Adrenal gland (tissue), 12 donors: Measurements from ENCODE around the gene MAD1L1. TPM values are rescaled to one million over a fixed set of nuclear protein-coding genes. Genes with fewer than 3 reads are reported as not detected.

Experiments used
- DNase-seq, 7 donors: peaks; one replicate each; pipeline ENCODE4 v3.0.0-alpha.2; 2019 to 2020
- H3K27ac ChIP-seq, 5 donors: fragments of 200-600 bp; sonication (generic) in 4 of 5; 1 replicate in 3 of 5; 2 replicates in 2 of 5; pipeline versions ENCODE4 v1.5.1 to v1.8.0; 2016 to 2020; ENCODE audit warnings: mild to moderate bottlenecking in 1 of 5
- H3K27me3 ChIP-seq: fragments of 200-600 bp; 2 replicates; pipeline ENCODE4 v1.8.0; 2021
- H3K36me3 ChIP-seq, 2 donors: fragments of 200-600 bp; replicated peaks in 1 of 2; 1 replicate in 1 of 2; 2 replicates in 1 of 2; pipeline versions ENCODE4 v1.5.1 to v1.8.0; 2018 to 2022
- H3K4me1 ChIP-seq, 2 donors: fragments of 200-600 bp; replicated peaks in 1 of 2; 1 replicate in 1 of 2; 2 replicates in 1 of 2; pipeline versions ENCODE4 v1.5.1 to v1.8.0; 2018 to 2021
- H3K4me3 ChIP-seq, 4 donors: fragments of 200-600 bp; sonication (generic) in 3 of 4; one replicate each; pipeline ENCODE4 v1.5.1; 2016 to 2018
- H3K9me3 ChIP-seq, 3 donors: fragments of 200-600 bp; sonication (generic) in 1 of 3; replicated peaks in 1 of 3; 1 replicate in 2 of 3; 2 replicates in 1 of 3; pipeline versions ENCODE4 v1.5.1 to v1.8.0; 2016 to 2021
- POLR2A ChIP-seq, 2 donors: fragments of 450-650 bp; IDR thresholded peaks; one replicate each; pipeline ENCODE4 v1.6.1; 2017; ENCODE audit warnings: antibody characterized with exemption in 2 of 2, mild to moderate bottlenecking in 2 of 2, moderate library complexity in 1 of 2
- WGBS, 4 donors: extraction: QIAGEN DNeasy Blood & Tissue Kit in 2 of 4; methylation state at CpG; one replicate each; pipeline versions ENCODE4 v1.1.5 to v1.1.7; 2013 to 2017; 5-methylcytosine and 5-hydroxymethylcytosine counted together
- intact Hi-C, 2 donors: fragments of 100-400 bp; cut with DNase I; formaldehyde crosslinking; loops; one replicate each; pipeline versions ENCODE4 v1.14.1 to v1.15.0; 2022 to 2023
- polyA plus RNA-seq, 3 donors: library from polyadenylated mRNA; stranded (reverse); fragments of 200-250 nt in 2 of 3; fragments of 350-450 nt in 1 of 3; fragmentation: Illumina TruSeq in 1 of 3; extraction: RNeasy Lipid Tissue Mini Kit (QIAGEN cat#74804) in 1 of 3; gene quantifications; one replicate each; pipeline ENCODE4 v1.2.3, GENCODE V29; 2013 to 2014
- total RNA-seq, 9 donors: library from RNA; depleted of rRNA in 4 of 9; stranded (reverse); fragments of >200 nt in 4 of 9; fragments of 120-200 nt in 1 of 9; fragmentation: NEBNext Ultra II Directional in 1 of 9; extraction: Animal tissue kit (Norgen Biotek cat#: 25700) in 1 of 9; gene quantifications; one replicate each; pipeline versions ENCODE4 v1.1.0 to v1.2.4, GENCODE V29; 2013 to 2023
- TF ChIP-seq, protein P1 (sequence below), 6 experiments: fragments of 450-650 bp in 4 of 6; fragments of 200-600 bp in 2 of 6; sonication (generic) in 1 of 6; IDR thresholded peaks; 1 replicate in 5 of 6; 2 replicates in 1 of 6; pipeline versions ENCODE4 v1.5.1 to v1.8.0; 2016 to 2021; ENCODE audit warnings: antibody characterized with exemption in 6 of 6, mild to moderate bottlenecking in 2 of 6, moderate library complexity in 1 of 6
- donor health status: healthy with polysubstance abuse.
- donor health status: Bipolar disorder and iron deficiency.
- donor health status: DM: yes; HTN: yes; CAD: no.
- donor health status: DM: no; HTN: no; CAD: no.
- donor health status: DM: no; HTN: no; CAD: no.
- donor health status: DM: yes; HTN: yes; CAD: no.

Gene MAD1L1
- total and polyA plus RNA-seq, 12 donors, result 6.7 to 87.7 (median 28.9) TPM

- H3K36me3 ChIP-seq, result no peaks in the 10 kb centered on the region
- TF ChIP-seq, protein P1, sequence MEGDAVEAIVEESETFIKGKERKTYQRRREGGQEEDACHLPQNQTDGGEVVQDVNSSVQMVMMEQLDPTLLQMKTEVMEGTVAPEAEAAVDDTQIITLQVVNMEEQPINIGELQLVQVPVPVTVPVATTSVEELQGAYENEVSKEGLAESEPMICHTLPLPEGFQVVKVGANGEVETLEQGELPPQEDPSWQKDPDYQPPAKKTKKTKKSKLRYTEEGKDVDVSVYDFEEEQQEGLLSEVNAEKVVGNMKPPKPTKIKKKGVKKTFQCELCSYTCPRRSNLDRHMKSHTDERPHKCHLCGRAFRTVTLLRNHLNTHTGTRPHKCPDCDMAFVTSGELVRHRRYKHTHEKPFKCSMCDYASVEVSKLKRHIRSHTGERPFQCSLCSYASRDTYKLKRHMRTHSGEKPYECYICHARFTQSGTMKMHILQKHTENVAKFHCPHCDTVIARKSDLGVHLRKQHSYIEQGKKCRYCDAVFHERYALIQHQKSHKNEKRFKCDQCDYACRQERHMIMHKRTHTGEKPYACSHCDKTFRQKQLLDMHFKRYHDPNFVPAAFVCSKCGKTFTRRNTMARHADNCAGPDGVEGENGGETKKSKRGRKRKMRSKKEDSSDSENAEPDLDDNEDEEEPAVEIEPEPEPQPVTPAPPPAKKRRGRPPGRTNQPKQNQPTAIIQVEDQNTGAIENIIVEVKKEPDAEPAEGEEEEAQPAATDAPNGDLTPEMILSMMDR (IDR thresholded peaks at IDR 0.05), result no peak
- TF ChIP-seq POLR2A (IDR thresholded peaks at IDR 0.05), result no peak
- WGBS, 4 donors, result 65 to 78% (median 71%) methylated on average over 29 to 31 of the region's 31 CpGs
- DNase-seq, result peak in 6 of 7 donors; percentile 31 to 66 (median 54)
- intact Hi-C loops, result loop anchor here in 1 of 2 donors (5.0 kb wide), 1 partner anchor 598 kb away; the partner anchor contains the start of gene INTS1
- peaks cover 0 to 18% of the 10 kb centered on the region in 2 donors for H3K4me1 ChIP-seq
- H3K27ac ChIP-seq, result no peak overlapping the region
- no peak overlapping the region for H3K4me3 ChIP-seq
- H3K9me3 ChIP-seq, result no peaks in the 10 kb centered on the region
- no peaks in the 10 kb centered on the region for H3K27me3 ChIP-seq
Observed at GRCh38 chr7:2100278-2101208, 132.2 kb downstream of the MAD1L1 start.

DNA sequence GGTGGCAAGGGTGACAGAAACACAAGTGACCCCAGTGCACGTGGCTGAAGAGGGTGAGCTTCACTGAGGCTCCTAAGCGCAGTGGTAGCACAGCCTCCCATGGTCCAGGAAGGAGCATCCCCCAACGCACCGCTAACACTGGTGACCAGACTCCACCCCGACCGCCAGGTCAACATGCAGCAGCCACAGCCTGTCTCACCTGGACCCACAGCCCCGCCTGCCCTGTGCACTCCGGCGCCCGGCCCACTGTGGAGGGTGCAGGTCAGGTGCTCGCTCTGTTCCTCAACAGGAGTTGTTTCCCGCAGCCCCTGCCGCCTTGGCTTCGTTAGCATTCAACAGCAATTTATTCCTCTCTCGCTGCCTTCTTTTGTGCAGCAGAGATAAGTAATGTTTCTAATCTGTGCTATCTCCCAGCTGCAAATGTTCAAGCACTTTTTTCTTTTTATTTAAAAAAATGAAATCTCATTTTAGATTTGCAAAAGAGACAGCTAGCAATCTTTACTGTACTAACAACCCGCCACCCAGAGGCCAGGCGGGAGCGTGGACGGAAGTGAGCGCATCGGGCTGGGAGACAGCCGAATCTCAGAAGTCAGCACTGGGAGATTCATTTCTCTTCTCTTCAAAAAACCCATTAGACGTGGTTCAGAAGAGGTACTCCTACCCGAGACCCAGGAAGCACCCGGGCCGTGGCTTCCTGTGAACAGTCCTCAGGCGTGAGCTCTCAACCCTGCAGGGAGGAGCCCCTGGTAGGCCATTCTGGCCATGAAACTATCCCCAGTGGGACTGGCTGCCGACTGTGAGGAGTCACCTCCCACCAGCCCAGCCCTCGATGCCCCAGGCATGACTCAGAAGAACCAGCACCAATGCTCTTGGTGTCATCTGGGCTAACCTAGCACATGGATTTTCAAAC is 133.4 kb downstream of the MAD1L1 start:
- no peak for TF ChIP-seq POLR2A (IDR thresholded peaks at IDR 0.05)
- TF ChIP-seq, protein P1 (IDR thresholded peaks at IDR 0.05), result no peak
- Histone ChIP-seq H3K27ac (no peak overlapping the region), H3K4me1 (peaks cover 0 to 18% of the 10 kb centered on the region in 2 donors), H3K36me3 (no peaks in the 10 kb centered on the region), H3K27me3 (no peaks in the 10 kb centered on the region), H3K9me3 (no peaks in the 10 kb centered on the region), H3K4me3 (no peak overlapping the region)
- DNase-seq, result no peak
- 81 to 85% (median 82%) methylated on average over 29 of the region's 29 CpGs for WGBS, 4 donors
- intact Hi-C loops, result loop anchor here in 1 of 2 donors (10.0 kb wide), 1 partner anchor 225 kb away; no protein-coding TSS in a partner anchor

DNA sequence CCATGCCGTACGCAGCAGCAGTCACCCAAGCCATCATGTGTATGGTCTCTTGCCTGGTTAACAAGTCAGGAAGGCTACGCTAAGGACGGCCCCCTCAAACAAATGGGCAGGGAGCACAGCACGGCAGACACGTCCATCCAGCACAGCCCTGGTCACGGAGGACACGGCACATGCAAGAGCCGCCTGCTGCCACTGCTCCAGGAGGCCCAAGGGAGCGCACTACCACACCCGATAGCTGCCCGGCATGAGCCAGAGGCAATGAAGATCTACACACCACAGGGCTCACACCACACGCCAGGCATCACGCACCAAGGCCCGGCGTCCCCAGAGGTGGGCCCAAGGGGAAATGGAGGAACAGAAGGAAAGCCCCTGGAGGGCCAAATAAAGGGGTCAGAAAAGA is 134.2 kb downstream of the MAD1L1 start:
- TF ChIP-seq, protein P1 (IDR thresholded peaks at IDR 0.05), result no peak
- DNase-seq, result no peak
- no peak overlapping the region for H3K4me3 ChIP-seq
- H3K9me3 ChIP-seq, result no peaks in the 10 kb centered on the region
- intact Hi-C loops, result loop anchor here in 1 of 2 donors (10.0 kb wide), 1 partner anchor 224 kb away; no protein-coding TSS in a partner anchor
- H3K36me3 ChIP-seq, result no peaks in the 10 kb centered on the region
- no peak overlapping the region for H3K27ac ChIP-seq
- H3K4me1 ChIP-seq, result peaks cover 0 to 11% of the 10 kb centered on the region in 2 donors
- WGBS, 4 donors, result 91 to 96% (median 92%) methylated on average over 4 to 16 of the region's 16 CpGs
- no peaks in the 10 kb centered on the region for H3K27me3 ChIP-seq

GRCh38 chr7:2098056-2098455 is 134.7 kb downstream of the MAD1L1 start:
- TF ChIP-seq, protein P1 (IDR thresholded peaks at IDR 0.05), result no peak
- no peak for TF ChIP-seq POLR2A (IDR thresholded peaks at IDR 0.05)
- no peak for DNase-seq
- no peak overlapping the region for H3K27ac ChIP-seq
- 91 to 100% (median 96%) methylated on average over 3 to 18 of the region's 18 CpGs for WGBS, 4 donors
- intact Hi-C loops, result loop anchor here in 1 of 2 donors (10.0 kb wide), 1 partner anchor 223 kb away; no protein-coding TSS in a partner anchor
- no peak overlapping the region for H3K4me3 ChIP-seq
- H3K36me3 ChIP-seq, result no peaks in the 10 kb centered on the region
- H3K4me1 ChIP-seq, result peaks cover 0 to 9% of the 10 kb centered on the region in 2 donors
- H3K9me3 ChIP-seq, result no peaks in the 10 kb centered on the region
- H3K27me3 ChIP-seq, result no peaks in the 10 kb centered on the region
